ENCODE results near the gene FOXF2. TPM values are rescaled to one million over a fixed set of nuclear protein-coding genes. Genes with fewer than 3 reads are reported as not detected.

FOXF2 gene
- total and polyA plus RNA-seq, 2 of the 13 experiments (the other 11 are each of a cell fraction or from before 2014, with no cell fraction given), result not detected

GRCh38 chr6:1349655-1350054, 39.7 kb upstream of the FOXF2 start (continued):
- TF ChIP-seq ZNF546 (CRISPR knock-in tag; conservative IDR thresholded peaks at IDR 0.05) (no peak), TOPORS (CRISPR knock-in tag; IDR thresholded peaks at IDR 0.05) (no peak), REL (CRISPR knock-in tag; conservative IDR thresholded peaks at IDR 0.05) (no peak), NFAT5 (CRISPR knock-in tag; IDR thresholded peaks at IDR 0.05) (no peak), ZFAT (CRISPR knock-in tag; conservative IDR thresholded peaks at IDR 0.05) (no peak)

- FAIRE-seq (no peak), ATAC-seq (no peak), DNase-seq (ENCODE audit: low spot score) (no peak)
- 2% methylated on average over 2 of the region's 2 CpGs for WGBS (ENCODE audit: low lambda C conversion rate)
- no peak overlapping the region for H3K4me2 ChIP-seq (ENCODE audit: low read depth, low read length)
- no peaks in the 10 kb centered on the region for H3K36me3 ChIP-seq (replicated peaks in 1 of 2; ENCODE audit: control insufficient read depth in 1 of 2, insufficient read depth in 2 of 2, low read length in 2 of 2)
- in situ Hi-C loops (cut with HindIII; ENCODE audit: extremely low pct_ligation_motif_present, low pct_unique_long_range_greater_than_20kb) (no loop called here), intact Hi-C loops (cut with micrococcal nuclease; ENCODE audit: unreplicated experiment) (no loop called here)
- no peak overlapping the region for H3K4me3 ChIP-seq (replicated peaks in 1 of 3; ENCODE audit: insufficient read depth in 1 of 3, low read depth in 2 of 3, low read length in 3 of 3)
- H3K9ac ChIP-seq (ENCODE audit: insufficient read depth, low read depth, low read length), result no peak overlapping the region
- no peaks in the 10 kb centered on the region for H3K4me1 ChIP-seq (ENCODE audit: insufficient read depth, low read length)
- H3K27me3 ChIP-seq (ENCODE audit: control insufficient read depth in 1 of 2, insufficient read depth in 2 of 2, low read length in 2 of 2), result peaks cover 2 to 4% of the 10 kb centered on the region in 2 experiments; a peak in 2 of 5 replicates
- peaks cover 12% of the 10 kb centered on the region for H3K9me3 ChIP-seq (ENCODE audit: low read length)
- H4K20me1 ChIP-seq (ENCODE audit: insufficient read depth, low read length), result no peaks in the 10 kb centered on the region
- BruUV-seq (replicated peaks), result no TSS peak
- H3K27ac ChIP-seq (ENCODE audit: extremely low read length, insufficient read depth, low read length), result no peak overlapping the region
- CTCF ChIA-PET (ENCODE audit: low intra/inter-chr PET ratio, low total read pairs), result no interaction called here
- no peaks in the 10 kb centered on the region for H3K79me2 ChIP-seq (ENCODE audit: insufficient read depth, low read length)
- POLR2A ChIA-PET, result no interaction called here
- peak; percentile 94 for TF ChIP-seq ZNF317 (CRISPR knock-in tag; IDR thresholded peaks at IDR 0.05)
- TF ChIP-seq BRD4 (CRISPR knock-in tag; IDR thresholded peaks at IDR 0.05), result no peak
- no peak for TF ChIP-seq TIGD3 (CRISPR knock-in tag; IDR thresholded peaks at IDR 0.05; ENCODE audit: borderline replicate concordance)
- TF ChIP-seq SMAD1 (CRISPR knock-in tag; IDR thresholded peaks at IDR 0.05; ENCODE audit: borderline replicate concordance, low read depth), result no peak
- no peak overlapping the region for H2AFZ ChIP-seq (ENCODE audit: low read length)
Observed at GRCh38 chr6:1351381-1352008, 37.9 kb upstream of the FOXF2 start.

Data from HepG2 (cell line).